Osteocyte (in vitro differentiated cells): Measurements from ENCODE around the gene LPCAT2. TPM values are rescaled to one million over a fixed set of nuclear protein-coding genes. Genes with fewer than 3 reads are reported as not detected.
A peak's percentile ranks its signal among the peaks of the same experiment; 100 is the strongest.

Experiments used
- DNase-seq: peaks from one replicate; pipeline ENCODE4 v3.0.0; 2021; ENCODE audit warnings: mixed read lengths; ENCODE audit not compliant: unreplicated experiment; ENCODE audit errors: extremely low spot score
- H3K27ac Mint-ChIP-seq: one replicate; pipeline ENCODE4 v1.8.0; 2021; ENCODE audit warnings: mild to moderate bottlenecking, mixed read lengths; ENCODE audit not compliant: unreplicated experiment
- H3K27me3 Mint-ChIP-seq: one replicate; pipeline ENCODE4 v1.8.0; 2021; ENCODE audit warnings: mixed read lengths; ENCODE audit not compliant: unreplicated experiment
- H3K36me3 Mint-ChIP-seq: one replicate; pipeline ENCODE4 v1.8.0; 2021; ENCODE audit warnings: mixed read lengths; ENCODE audit not compliant: unreplicated experiment
- H3K4me1 Mint-ChIP-seq: one replicate; pipeline ENCODE4 v1.8.0; 2021; ENCODE audit warnings: mixed read lengths; ENCODE audit not compliant: unreplicated experiment
- H3K4me3 Mint-ChIP-seq: one replicate; pipeline ENCODE4 v1.8.0; 2021; ENCODE audit warnings: mild to moderate bottlenecking, moderate library complexity, mixed read lengths; ENCODE audit not compliant: unreplicated experiment
- H3K9me3 Mint-ChIP-seq: one replicate; pipeline ENCODE4 v1.8.0; 2021; ENCODE audit warnings: mixed read lengths; ENCODE audit not compliant: unreplicated experiment
- long read RNA-seq: library from polyadenylated mRNA; unstranded; transcript quantifications from one replicate; pipeline ENCODE4 v2.0.0, GENCODE V29; 2021
- total RNA-seq: library from RNA; stranded (reverse); gene quantifications from 2 replicates; pipeline ENCODE4 v1.2.1, GENCODE V29; 2021
- TF ChIP-seq, protein P1 (sequence below): fragments of 200-600 bp; sonication (generic); IDR thresholded peaks from 2 replicates; pipeline ENCODE4 v1.5.0; 2021; ENCODE audit warnings: antibody characterized with exemption, mild to moderate bottlenecking, moderate library complexity

Gene LPCAT2, protein sequence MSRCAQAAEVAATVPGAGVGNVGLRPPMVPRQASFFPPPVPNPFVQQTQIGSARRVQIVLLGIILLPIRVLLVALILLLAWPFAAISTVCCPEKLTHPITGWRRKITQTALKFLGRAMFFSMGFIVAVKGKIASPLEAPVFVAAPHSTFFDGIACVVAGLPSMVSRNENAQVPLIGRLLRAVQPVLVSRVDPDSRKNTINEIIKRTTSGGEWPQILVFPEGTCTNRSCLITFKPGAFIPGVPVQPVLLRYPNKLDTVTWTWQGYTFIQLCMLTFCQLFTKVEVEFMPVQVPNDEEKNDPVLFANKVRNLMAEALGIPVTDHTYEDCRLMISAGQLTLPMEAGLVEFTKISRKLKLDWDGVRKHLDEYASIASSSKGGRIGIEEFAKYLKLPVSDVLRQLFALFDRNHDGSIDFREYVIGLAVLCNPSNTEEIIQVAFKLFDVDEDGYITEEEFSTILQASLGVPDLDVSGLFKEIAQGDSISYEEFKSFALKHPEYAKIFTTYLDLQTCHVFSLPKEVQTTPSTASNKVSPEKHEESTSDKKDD
- total RNA-seq: 9.6 and 11.1 TPM in 2 replicates
- long read RNA-seq, full-length matches to known transcripts: 4 of 9 reads
- long read RNA-seq, partial matches to known transcripts: 2 of 9 reads
- long read RNA-seq, other reads (novel, unspliced or antisense): 3 of 9 reads

- Mint-ChIP-seq H3K9me3 (peaks cover 16% of the 10 kb centered on the region), H3K27ac (peak within 1 kb of the TSS; percentile 1)
Observed at GRCh38 chr16:55508941-55509931, at the start of gene LPCAT2. Gene LPCAT2, plus strand, starts transcription at chr16:55509072. Its CDS starts 110 bp downstream, at chr16:55509182.

DNA sequence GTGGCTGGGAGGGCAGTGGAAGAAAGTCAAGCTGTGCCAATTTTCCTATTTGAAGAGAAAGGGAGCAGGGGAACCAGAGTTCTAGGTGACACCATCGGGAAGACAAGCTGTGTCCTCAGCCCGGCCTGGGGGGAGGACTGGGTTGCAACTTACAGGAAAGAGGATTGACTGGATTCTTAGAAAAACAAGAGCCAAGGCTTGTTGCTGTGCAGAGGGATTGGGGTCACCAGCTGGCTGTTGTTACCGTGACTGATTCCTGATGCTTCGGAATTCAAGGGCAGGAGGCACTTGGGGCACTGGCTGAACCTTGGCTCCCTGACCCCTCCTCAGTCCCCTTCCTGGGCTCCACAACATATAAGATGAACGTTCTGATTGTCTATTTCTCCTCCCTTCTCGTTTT is 46.6 kb upstream of the LPCAT2 start:
- H3K4me3 Mint-ChIP-seq: no peak overlapping the region
- no peaks in the 10 kb centered on the region for H3K36me3 Mint-ChIP-seq
- H3K4me1 Mint-ChIP-seq: peaks cover 5% of the 10 kb centered on the region
- peaks cover 19% of the 10 kb centered on the region for H3K27me3 Mint-ChIP-seq
- TF ChIP-seq, protein P1, sequence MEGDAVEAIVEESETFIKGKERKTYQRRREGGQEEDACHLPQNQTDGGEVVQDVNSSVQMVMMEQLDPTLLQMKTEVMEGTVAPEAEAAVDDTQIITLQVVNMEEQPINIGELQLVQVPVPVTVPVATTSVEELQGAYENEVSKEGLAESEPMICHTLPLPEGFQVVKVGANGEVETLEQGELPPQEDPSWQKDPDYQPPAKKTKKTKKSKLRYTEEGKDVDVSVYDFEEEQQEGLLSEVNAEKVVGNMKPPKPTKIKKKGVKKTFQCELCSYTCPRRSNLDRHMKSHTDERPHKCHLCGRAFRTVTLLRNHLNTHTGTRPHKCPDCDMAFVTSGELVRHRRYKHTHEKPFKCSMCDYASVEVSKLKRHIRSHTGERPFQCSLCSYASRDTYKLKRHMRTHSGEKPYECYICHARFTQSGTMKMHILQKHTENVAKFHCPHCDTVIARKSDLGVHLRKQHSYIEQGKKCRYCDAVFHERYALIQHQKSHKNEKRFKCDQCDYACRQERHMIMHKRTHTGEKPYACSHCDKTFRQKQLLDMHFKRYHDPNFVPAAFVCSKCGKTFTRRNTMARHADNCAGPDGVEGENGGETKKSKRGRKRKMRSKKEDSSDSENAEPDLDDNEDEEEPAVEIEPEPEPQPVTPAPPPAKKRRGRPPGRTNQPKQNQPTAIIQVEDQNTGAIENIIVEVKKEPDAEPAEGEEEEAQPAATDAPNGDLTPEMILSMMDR: no peak
- peak overlapping the region; percentile 16 for H3K27ac Mint-ChIP-seq
- no peaks in the 10 kb centered on the region for H3K9me3 Mint-ChIP-seq
- no peak for DNase-seq

More at GRCh38 chr16:55508941-55509931, at the start of gene LPCAT2:
- Mint-ChIP-seq H3K36me3 (peaks cover 28% of the 10 kb centered on the region), H3K4me3 (peak within 1 kb of the TSS; percentile 81), H3K4me1 (peaks cover 8% of the 10 kb centered on the region), H3K27me3 (no peaks in the 10 kb centered on the region)
- peak; percentile 91 for DNase-seq
- TF ChIP-seq, protein P1: no peak

GRCh38 chr16:55464375-55464774 is 44.5 kb upstream of the LPCAT2 start:
- Mint-ChIP-seq H3K27ac (no peak overlapping the region), H3K4me3 (no peak overlapping the region), H3K4me1 (peaks cover 5% of the 10 kb centered on the region), H3K27me3 (peaks cover 15% of the 10 kb centered on the region), H3K9me3 (no peaks in the 10 kb centered on the region), H3K36me3 (no peaks in the 10 kb centered on the region)
- TF ChIP-seq, protein P1: no peak
- DNase-seq: no peak

DNA sequence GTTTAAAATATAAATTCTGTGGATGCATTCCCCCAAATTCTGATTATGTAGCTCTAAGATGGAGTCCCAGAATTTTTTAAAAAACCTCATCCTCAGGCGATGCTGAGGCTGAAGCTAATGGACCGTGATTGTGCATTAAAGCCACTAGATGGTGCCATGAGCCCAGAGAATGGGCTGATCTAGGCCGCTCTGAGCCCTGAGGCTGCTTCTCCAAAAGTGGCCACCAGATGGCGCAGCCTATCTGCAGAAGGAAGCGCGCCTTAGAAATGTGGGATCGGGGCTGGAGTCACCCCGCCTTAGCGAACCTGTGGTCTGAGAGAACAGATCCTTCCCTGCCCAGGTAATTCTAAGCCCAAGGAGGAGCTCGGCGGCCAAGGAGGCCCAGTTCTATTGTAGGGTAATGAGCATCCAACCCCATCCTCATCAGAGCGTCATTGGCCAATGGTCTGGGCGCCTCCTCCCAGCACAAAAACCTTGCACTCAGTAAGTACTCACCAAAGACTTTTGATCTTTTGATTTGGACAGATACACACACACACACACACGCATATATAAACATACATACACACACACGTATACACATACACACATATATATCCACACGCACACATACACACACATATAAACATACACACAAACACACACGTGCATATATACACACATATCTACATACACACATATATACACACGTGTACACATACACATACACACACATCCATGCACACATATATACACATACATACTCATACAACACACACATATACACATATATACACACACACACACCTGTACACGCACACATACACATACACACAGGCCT is 43.6 kb upstream of the LPCAT2 start:
- no peak overlapping the region for H3K4me3 Mint-ChIP-seq
- H3K27ac Mint-ChIP-seq: no peak overlapping the region
- TF ChIP-seq, protein P1: peak; percentile 100
- peaks cover 9% of the 10 kb centered on the region for H3K27me3 Mint-ChIP-seq
- H3K4me1 Mint-ChIP-seq: peaks cover 11% of the 10 kb centered on the region
- peak; percentile 95 for DNase-seq
- no peaks in the 10 kb centered on the region for H3K36me3 Mint-ChIP-seq
- no peaks in the 10 kb centered on the region for H3K9me3 Mint-ChIP-seq
